Measurements from ENCODE around the gene CPSF4L.

The CPSF4L gene

GRCh38 chr17:73289549-73290254 is 28.0 kb upstream of the CPSF4L start:
- no peak for DNase-seq

DNA sequence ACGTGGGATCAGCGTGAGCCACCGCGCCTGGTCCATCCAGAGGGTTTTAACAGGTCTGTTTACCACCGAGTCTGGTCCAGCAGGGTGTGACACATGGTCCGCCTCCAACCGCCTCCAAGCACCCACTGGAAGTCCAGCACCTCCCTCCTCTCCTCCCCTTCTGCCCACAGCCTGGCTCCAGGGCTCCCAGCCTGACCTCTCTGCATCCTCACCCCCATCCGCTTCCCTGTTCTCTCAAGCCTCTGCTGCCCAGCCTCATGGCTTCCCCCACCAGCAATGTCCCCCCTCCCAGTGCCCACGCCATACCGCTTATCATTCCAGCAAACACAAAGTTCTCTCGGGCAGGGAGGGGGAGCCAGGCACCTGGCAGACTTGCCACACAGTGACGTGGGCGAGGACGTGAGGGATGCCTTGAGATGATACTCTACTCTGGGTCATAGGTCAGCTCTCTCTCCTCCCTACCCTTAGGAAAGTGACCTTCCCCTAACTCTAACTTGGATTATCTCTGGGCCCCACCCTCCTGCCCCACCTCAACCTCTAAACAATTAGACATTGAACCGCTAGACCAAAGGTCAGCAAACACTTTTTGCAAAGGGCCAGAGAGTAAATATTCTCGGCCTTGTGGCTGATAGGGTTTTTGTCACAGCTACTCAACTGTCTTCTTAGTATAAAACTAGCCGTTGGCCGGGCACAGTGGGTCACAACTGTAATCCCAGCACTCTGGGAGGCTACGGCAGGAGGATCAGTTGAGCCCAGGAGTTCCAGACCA is 27.0 kb upstream of the CPSF4L start:
- DNase-seq = no peak

DNA sequence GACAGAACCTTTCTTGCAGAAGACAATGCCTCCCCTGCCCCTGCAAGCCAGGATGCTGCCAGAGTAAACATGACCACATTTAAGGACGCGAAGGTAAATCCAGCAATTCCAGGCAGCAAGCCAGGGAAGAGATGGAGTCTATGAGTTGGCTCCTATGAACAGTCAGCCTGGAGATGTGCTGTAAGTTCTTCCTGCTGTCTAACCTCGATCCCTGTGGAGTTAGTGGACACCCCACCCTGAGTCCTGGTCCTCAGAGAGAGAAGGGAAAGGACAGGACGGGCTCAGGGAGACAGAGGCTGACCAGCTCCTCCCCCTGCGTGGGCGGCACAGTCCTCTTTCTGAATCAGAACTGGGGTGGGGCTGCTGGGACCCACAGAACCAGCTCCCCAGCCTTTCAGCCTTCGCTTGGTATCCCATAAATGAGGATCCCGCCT is 25.2 kb upstream of the CPSF4L start:
- no peak for DNase-seq

- DNase-seq = no peak
Measured at GRCh38 chr17:73285916-73286862, 24.5 kb upstream of the CPSF4L start.

- DNase-seq = no peak
Measured at GRCh38 chr17:73285603-73285908, 23.9 kb upstream of the CPSF4L start.

DNA sequence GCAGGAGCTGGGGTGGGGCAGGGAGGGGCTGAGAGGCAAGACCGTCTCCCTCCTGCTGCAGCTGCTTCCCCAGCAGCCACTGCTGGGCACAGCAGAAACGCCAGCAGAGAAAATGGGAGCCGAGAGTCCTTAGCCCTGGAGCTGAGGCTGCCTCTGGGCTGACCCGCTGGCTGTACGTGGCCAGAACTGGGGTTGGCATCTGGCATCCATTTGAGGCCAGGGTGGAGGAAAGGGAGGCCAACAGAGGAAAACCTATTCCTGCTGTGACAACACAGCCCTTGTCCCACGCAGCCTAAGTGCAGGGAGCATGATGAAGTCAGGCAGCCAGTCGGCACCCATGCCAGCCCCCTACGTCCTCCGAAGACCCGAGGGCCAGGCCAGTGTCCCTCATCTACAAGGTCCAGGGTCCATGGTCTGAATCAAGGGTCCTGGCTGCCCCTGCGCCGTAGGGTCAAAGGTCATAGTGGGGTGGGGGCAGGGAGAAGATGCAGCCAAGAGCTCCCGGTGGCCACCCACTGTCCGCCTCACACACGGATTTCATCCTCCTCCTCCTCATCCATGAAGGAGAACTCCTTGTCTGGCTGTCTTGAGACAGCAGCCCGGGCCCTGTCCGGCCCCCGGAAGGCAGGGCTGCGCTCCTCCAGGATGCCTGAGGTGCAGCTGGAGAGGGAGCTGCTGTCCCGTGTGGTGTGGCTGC is 23.4 kb upstream of the CPSF4L start:
- DNase-seq = no peak

DNA sequence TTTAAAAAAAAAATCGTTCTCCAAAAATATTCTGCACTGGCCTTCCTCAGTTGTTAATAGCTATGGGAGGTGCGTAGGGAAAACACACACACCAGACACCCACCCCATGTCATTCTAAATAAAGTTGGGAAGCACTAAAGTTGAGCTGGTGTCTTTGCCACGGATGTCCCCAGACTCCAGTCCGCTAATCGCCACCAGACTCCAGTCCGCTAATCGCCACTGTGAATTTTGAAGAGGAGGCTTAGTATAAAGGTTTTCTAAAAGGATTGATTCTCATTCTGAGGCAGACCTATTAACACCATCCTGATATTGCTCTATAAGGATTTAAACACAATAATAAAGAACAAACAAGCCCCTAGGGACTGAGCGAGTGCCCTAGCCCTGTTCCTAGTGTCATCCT is 22.7 kb upstream of the CPSF4L start:
- DNase-seq = no peak

DNA sequence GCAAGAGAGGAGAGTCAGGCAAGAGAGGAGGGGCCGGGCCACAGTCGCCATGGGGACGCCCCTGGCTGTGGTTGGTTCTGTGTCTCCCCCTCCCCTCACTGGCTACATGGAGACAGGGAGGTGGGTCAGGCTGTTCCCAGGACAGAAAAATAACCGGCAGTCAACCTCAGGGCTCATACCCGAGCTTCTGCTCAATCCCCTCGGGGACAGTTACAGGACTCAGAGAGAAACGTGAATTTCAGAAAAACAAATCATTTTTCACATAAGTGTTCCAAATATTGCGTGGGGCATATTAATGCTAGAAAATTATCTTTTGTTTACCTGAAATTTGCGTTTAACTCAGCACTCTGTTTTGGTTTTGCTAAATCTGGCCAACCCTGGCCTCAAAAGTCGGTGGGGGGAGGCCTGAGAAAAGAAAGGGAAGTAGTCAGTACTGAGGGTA is 22.2 kb upstream of the CPSF4L start:
- peak in 1 of 3 experiments; percentile 5 for DNase-seq

GRCh38 chr17:73283250-73283649 is 21.6 kb upstream of the CPSF4L start:
- no peak for DNase-seq

DNA sequence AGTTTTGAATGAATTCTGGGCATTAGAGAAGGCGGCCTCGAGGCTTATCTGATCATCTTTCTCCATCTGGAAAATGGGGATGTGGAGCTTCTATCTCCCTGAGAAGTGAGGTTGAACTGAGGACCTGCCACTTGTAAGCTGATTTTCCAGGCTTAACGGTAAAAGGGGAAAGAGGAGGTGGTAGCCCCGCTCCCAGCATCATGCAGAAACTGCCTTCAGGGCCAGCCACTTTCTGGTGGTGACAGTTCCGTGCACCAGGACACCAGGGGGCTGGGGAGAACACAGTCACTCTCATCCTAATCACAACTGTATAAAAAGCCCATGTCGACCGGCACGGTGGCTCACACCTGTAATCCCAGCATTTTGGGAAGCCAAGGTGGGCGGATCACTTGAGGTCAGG is 20.9 kb upstream of the CPSF4L start:
- no peak for DNase-seq

DNA sequence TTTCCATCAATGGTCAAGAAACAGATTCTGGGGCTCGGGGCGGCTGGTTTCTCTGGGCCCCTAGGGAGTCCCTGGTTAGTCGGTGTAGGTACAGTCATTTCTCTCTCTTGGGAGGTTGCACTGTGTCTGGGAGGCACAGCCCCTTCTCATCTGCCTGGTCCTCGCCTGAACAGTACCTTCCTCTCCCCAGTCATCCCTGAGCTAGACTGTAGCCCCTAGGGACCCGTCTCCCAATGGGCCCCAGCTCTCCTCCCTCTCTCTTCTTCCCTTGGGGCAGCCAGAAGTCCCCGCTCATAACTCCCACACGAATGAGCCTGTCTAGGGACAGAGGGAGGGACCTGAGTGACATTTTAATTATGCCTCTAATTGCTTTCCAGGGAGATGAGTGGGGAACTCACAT is 20.2 kb upstream of the CPSF4L start:
- peak in 1 of 3 experiments; percentile 32 for DNase-seq

GRCh38 chr17:73280191-73280590 is 18.5 kb upstream of the CPSF4L start:
- no peak for DNase-seq

GRCh38 chr17:73279704-73280103 is 18.0 kb upstream of the CPSF4L start:
- DNase-seq = no peak

- peak in 2 of 3 experiments; percentile 61 to 94 for DNase-seq
Measured at GRCh38 chr17:73278465-73279453, 17.1 kb upstream of the CPSF4L start.

DNA sequence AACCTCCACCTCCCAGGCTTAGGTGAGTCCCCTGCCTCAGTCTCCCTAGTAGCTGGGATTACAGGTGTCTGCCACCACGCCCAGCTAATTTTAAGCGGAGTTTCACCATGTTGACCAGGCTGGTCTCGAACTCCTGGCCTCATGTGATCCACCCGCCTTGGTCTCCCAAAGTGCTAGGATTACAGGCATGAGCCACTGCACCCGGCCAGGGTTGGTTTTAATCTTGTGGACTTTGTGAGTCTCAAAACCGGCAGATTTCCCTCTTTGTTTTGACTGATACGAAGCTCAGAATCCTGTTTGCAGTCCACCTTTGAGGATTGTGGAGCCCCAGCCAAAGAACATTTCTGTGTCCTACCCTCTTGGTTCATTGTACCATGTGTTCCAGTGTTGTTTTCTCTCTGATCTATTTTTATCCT is 16.4 kb upstream of the CPSF4L start:
- DNase-seq = no peak

DNA sequence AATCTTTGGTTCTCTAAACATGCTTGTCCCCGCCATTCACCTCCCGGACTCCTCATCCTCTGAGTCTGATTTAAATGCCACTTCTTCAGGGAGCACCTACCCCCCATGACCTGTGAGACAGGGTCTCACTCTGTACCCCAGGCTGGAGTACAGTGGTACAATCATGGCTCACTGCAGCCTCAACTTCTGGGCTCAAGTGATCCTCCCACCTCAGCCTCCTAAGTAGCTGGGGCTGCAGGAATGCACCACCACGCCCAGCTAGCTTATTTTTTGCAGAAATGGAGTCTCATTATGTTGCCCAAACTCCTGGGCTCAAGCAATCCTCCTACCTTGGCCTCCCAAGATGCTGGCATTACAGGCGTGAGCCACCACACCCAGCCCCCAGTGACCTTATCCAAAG is 12.8 kb upstream of the CPSF4L start:
- no peak for DNase-seq

GRCh38 chr17:73272906-73273218 is 11.2 kb upstream of the CPSF4L start:
- no peak for DNase-seq

DNA sequence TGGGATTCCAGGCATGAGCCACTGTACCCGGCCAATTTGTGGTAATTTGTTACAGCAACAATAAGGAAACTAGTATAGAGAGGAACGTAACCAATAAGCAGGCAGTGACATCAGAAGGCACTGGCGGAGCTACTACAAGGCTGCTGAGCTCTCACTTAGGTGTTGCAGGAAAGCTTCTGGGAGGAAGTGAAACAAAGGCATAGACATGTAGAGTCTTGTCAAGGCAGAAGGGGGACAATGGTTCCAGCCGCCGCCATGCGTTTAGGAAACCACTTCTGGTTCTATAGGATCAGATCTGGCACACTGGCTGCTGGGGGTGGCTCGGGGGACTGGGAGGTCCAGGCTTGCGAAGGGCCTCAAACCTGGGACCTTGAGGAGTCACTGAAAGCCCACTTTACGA is 9.4 kb upstream of the CPSF4L start:
- DNase-seq = no peak

DNA sequence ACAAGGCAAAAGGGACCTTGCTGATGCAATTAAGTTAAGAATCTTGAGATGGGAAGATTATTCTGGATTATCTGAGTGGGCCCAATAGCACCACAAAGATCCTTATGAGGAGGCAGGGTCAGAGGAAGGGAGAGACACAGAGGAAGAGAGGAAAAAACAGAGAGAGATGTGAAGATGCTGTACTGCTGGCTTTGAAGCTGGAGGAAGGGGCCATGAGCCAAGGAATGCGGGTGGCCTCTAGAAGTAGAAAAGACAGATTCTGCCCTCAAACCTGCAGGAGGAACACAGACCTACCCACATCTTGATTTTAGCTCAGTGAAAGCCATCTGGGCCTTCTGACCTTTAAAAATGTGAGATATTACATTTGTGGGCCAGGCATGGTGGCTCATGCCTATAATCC is 8.1 kb upstream of the CPSF4L start:
- DNase-seq = no peak

- DNase-seq = no peak
Measured at GRCh38 chr17:73269329-73269615, 7.6 kb upstream of the CPSF4L start.

GRCh38 chr17:73268582-73269328 is 7.1 kb upstream of the CPSF4L start:
- DNase-seq = no peak
